ENCODE measurements around the gene NHLRC2. TPM values are rescaled to one million over a fixed set of nuclear protein-coding genes. Genes with fewer than 3 reads are reported as not detected.

The NHLRC2 gene
- total and polyA plus RNA-seq, 12 donors, result 5.8 to 45.2 (median 24.9) TPM

DNA sequence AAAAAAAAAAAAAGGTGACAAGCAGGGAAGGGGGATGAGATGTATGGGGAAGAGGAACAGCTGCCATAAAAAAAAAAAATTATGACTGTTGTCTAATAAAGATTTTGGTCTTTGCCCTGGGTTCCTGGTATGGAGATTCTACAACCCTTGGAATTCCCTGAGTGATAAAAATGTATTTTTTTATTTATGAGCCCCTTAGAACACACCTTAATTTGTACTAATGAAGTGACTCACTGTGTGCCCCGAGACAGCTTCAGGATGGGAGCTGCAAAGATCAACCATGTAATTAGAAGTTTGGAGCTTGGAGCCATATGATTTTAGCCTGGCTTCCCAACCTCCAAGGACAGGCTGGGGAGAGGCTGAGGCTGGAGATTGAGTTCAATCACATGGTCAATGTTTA lies 69.7 kb downstream of the NHLRC2 start:
- 86 to 94% (median 88%) methylated on average over 1 of the region's 1 CpG for WGBS, 4 donors
- H3K4me1 ChIP-seq (replicated peaks in 1 of 2), result no peaks in the 10 kb centered on the region
- TF ChIP-seq, protein P1, sequence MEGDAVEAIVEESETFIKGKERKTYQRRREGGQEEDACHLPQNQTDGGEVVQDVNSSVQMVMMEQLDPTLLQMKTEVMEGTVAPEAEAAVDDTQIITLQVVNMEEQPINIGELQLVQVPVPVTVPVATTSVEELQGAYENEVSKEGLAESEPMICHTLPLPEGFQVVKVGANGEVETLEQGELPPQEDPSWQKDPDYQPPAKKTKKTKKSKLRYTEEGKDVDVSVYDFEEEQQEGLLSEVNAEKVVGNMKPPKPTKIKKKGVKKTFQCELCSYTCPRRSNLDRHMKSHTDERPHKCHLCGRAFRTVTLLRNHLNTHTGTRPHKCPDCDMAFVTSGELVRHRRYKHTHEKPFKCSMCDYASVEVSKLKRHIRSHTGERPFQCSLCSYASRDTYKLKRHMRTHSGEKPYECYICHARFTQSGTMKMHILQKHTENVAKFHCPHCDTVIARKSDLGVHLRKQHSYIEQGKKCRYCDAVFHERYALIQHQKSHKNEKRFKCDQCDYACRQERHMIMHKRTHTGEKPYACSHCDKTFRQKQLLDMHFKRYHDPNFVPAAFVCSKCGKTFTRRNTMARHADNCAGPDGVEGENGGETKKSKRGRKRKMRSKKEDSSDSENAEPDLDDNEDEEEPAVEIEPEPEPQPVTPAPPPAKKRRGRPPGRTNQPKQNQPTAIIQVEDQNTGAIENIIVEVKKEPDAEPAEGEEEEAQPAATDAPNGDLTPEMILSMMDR (IDR thresholded peaks at IDR 0.05), result no peak
- TF ChIP-seq POLR2A (IDR thresholded peaks at IDR 0.05), result no peak
- no peaks in the 10 kb centered on the region for H3K27me3 ChIP-seq
- no peak overlapping the region for H3K27ac ChIP-seq
- no peaks in the 10 kb centered on the region for H3K9me3 ChIP-seq (replicated peaks in 1 of 3)
- intact Hi-C loops (cut with DNase I), result no loop called here
- DNase-seq, result no peak
- no peak overlapping the region for H3K4me3 ChIP-seq
- H3K36me3 ChIP-seq (replicated peaks in 1 of 2), result no peaks in the 10 kb centered on the region

DNA sequence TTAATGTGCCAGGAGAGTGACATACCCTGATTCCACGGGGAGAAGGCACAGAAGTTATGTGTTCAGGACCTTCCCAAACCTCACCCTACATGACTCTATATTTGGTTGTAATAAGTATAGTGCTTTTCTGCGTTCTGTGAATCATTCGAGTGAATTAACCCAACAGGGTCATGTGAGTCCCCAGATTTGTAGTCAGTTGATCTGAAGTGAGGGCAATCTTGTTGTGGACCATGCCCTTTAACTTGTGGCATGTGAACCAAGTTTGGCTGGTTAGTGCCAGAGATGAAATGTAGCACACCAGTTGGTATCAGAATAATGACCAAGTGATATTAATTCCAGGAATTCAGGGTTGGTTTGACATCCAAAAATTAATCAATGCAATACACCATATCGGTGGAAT lies 70.2 kb downstream of the NHLRC2 start:
- Histone ChIP-seq H3K9me3 (replicated peaks in 1 of 3) (no peaks in the 10 kb centered on the region), H3K27me3 (no peaks in the 10 kb centered on the region), H3K4me1 (replicated peaks in 1 of 2) (no peaks in the 10 kb centered on the region), H3K36me3 (replicated peaks in 1 of 2) (no peaks in the 10 kb centered on the region), H3K27ac (no peak overlapping the region), H3K4me3 (no peak overlapping the region)
- TF ChIP-seq, protein P1 (IDR thresholded peaks at IDR 0.05), result no peak
- TF ChIP-seq POLR2A (IDR thresholded peaks at IDR 0.05), result no peak
- no peak for DNase-seq
- intact Hi-C loops (cut with DNase I), result no loop called here
- WGBS, 4 donors, result 72 to 90% (median 79%) methylated on average over 4 of the region's 4 CpGs

DNA sequence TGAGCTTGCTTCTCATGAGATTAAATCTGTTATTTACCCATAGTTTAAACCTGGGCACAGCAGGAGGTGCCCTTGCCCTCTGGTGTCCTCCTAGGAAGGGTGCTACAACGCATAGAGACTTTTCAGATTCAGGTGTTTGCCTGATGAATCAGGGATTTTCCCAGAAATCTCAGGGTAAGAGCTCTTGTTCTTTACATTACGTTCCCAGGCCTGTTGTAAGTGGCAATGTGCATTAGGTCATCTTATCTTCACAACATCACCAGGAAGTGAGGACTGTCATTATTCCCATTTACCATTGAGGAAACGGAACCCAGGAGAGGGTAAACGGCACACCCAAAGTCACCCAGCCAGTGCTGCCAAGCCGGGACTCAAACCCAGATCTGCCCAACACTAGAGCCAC lies 73.0 kb downstream of the NHLRC2 start:
- intact Hi-C loops (cut with DNase I), result no loop called here

DNA sequence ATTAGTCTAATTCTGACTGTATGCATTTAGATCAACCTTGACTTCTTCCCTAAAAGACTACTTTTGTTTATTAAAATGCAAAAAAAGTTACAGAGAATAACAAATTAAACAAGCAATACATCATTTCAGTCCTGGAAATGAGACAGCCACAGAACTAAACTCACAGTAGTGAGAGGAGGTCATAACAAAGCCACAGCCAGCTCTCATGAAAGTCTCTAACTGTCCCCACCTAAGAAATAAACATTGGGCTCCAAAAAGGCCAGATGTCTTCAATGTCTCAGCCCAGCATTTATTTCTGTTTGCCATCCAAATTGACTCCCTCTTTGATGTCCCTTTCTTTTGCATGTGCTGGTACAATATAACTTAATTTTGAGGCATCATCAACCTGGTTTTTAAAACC lies 74.4 kb downstream of the NHLRC2 start:
- Histone ChIP-seq H3K27ac (no peak overlapping the region), H3K4me1 (replicated peaks in 1 of 2) (no peaks in the 10 kb centered on the region), H3K4me3 (no peak overlapping the region), H3K9me3 (replicated peaks in 1 of 3) (no peaks in the 10 kb centered on the region), H3K36me3 (replicated peaks in 1 of 2) (no peaks in the 10 kb centered on the region), H3K27me3 (no peaks in the 10 kb centered on the region)
- TF ChIP-seq, protein P1 (IDR thresholded peaks at IDR 0.05), result no peak
- no peak for TF ChIP-seq POLR2A (IDR thresholded peaks at IDR 0.05)
- intact Hi-C loops (cut with DNase I), result no loop called here
- DNase-seq, result no peak

More for the DNA sequence above, 73.0 kb downstream of the NHLRC2 start:
- Histone ChIP-seq H3K9me3 (replicated peaks in 1 of 3) (no peaks in the 10 kb centered on the region), H3K4me3 (no peak overlapping the region), H3K36me3 (replicated peaks in 1 of 2) (no peaks in the 10 kb centered on the region), H3K27me3 (no peaks in the 10 kb centered on the region), H3K4me1 (replicated peaks in 1 of 2) (no peaks in the 10 kb centered on the region), H3K27ac (no peak overlapping the region)
- TF ChIP-seq, protein P1 (IDR thresholded peaks at IDR 0.05), result no peak
- TF ChIP-seq POLR2A (IDR thresholded peaks at IDR 0.05), result no peak
- no peak for DNase-seq
- 71 to 79% (median 75%) methylated on average over 5 of the region's 5 CpGs for WGBS, 4 donors
